IPS-NIHi11 (cell line): ENCODE measurements around the gene PTGDR2.

Source experiments
- DNase-seq: peaks from one replicate; pipeline ENCODE4 v3.0.0; 2012; ENCODE audit warnings: mixed read lengths, low spot score

The PTGDR2 gene

GRCh38 chr11:60855726-60856633 lies at the start of gene PTGDR2:
Gene PTGDR2, minus strand, starts transcription at chr11:60855950. Its CDS starts 2,228 bp downstream, at chr11:60853722.
- no peak for DNase-seq

GRCh38 chr11:60905047-60905446 lies 49.3 kb upstream of the PTGDR2 start:
- no peak for DNase-seq

- no peak for DNase-seq
Measured at GRCh38 chr11:60902625-60903024, 46.9 kb upstream of the PTGDR2 start.

GRCh38 chr11:60900673-60901404 lies 45.1 kb upstream of the PTGDR2 start:
- DNase-seq: no peak

- DNase-seq: no peak
Measured at GRCh38 chr11:60899977-60900376, 44.2 kb upstream of the PTGDR2 start.

- peak; percentile 73 for DNase-seq
Measured at GRCh38 chr11:60899046-60899936, 43.5 kb upstream of the PTGDR2 start.

GRCh38 chr11:60897496-60897895 lies 41.7 kb upstream of the PTGDR2 start:
- DNase-seq: no peak

- no peak for DNase-seq
Measured at GRCh38 chr11:60895687-60896086, 39.9 kb upstream of the PTGDR2 start.

- DNase-seq: no peak
Measured at GRCh38 chr11:60891103-60891741, 35.5 kb upstream of the PTGDR2 start.

GRCh38 chr11:60890696-60891095 lies 34.9 kb upstream of the PTGDR2 start:
- no peak for DNase-seq

- DNase-seq: no peak
Measured at GRCh38 chr11:60889869-60890311, 34.1 kb upstream of the PTGDR2 start.

- DNase-seq: peak; percentile 57
Measured at GRCh38 chr11:60887556-60887955, 31.8 kb upstream of the PTGDR2 start.

- no peak for DNase-seq
Measured at GRCh38 chr11:60880643-60881282, 25.0 kb upstream of the PTGDR2 start.

- no peak for DNase-seq
Measured at GRCh38 chr11:60879971-60880588, 24.3 kb upstream of the PTGDR2 start.

- no peak for DNase-seq
Measured at GRCh38 chr11:60879104-60879503, 23.4 kb upstream of the PTGDR2 start.

GRCh38 chr11:60878245-60879101 lies 22.7 kb upstream of the PTGDR2 start:
- no peak for DNase-seq

- DNase-seq: no peak
Measured at GRCh38 chr11:60876168-60876485, 20.4 kb upstream of the PTGDR2 start.

- DNase-seq: no peak
Measured at GRCh38 chr11:60875366-60876167, 19.8 kb upstream of the PTGDR2 start.
